Natural killer cell treated with Interleukin-12 subunit alpha and Interleukin-12 subunit beta and Interleukin-15 and Interleukin-18, amount 100 ng/mL, for 72 hours (primary cell): ENCODE measurements around the gene OR52N1. TPM values are rescaled to one million over a fixed set of nuclear protein-coding genes. Genes with fewer than 3 reads are reported as not detected.

Source experiments
- ATAC-seq, 2 donors: fragments of 150-1000 bp; cut with Tn5 transposase in 1 of 2; sonication (Bioruptor Pico), chemical (Tn5 transposase) in 1 of 2; 2 replicates each; pipeline ENCODE4 v1.10.0; 2021
- DNase-seq: peaks from one replicate; pipeline ENCODE4 v3.0.0; 2022; ENCODE audit warnings: low spot score
- H3K27ac Mint-ChIP-seq, 2 donors: 1 replicate in 1 of 2; 2 replicates in 1 of 2; pipeline ENCODE4 v1.8.0; 2022; ENCODE audit warnings: mixed read lengths in 2 of 2, mild to moderate bottlenecking in 1 of 2, moderate library complexity in 1 of 2
- H3K27me3 Mint-ChIP-seq, 2 donors: 1 replicate in 1 of 2; 2 replicates in 1 of 2; pipeline ENCODE4 v1.8.0; 2022; ENCODE audit warnings: mixed read lengths in 2 of 2
- H3K36me3 Mint-ChIP-seq: one replicate; pipeline ENCODE4 v1.8.0; 2022; ENCODE audit warnings: mixed read lengths
- H3K4me1 Mint-ChIP-seq, 2 donors: 1 replicate in 1 of 2; 2 replicates in 1 of 2; pipeline ENCODE4 v1.8.0; 2022; ENCODE audit warnings: low read depth in 2 of 2, mixed read lengths in 2 of 2, mild to moderate bottlenecking in 1 of 2
- H3K4me3 Mint-ChIP-seq: one replicate; pipeline ENCODE4 v1.8.0; 2022; ENCODE audit warnings: mixed read lengths
- H3K9me3 Mint-ChIP-seq: 2 replicates; pipeline ENCODE4 v1.8.0; 2022; ENCODE audit warnings: mixed read lengths
- total RNA-seq, 2 donors: library from RNA; stranded (reverse); gene quantifications; one replicate each; pipeline ENCODE4 v1.2.3, GENCODE V29; 2022

The OR52N1 gene
- not detected for total RNA-seq

GRCh38 chr11:5791165-5791564, at the start of gene OR52N1:
Gene OR52N1, minus strand, starts transcription at chr11:5791265. Its CDS starts 2,449 bp downstream, at chr11:5788816.
- DNase-seq = no peak
- no peak within 1 kb of the TSS for H3K27ac Mint-ChIP-seq
- H3K27me3 Mint-ChIP-seq = peaks cover 15 to 18% of the 10 kb centered on the region in 2 donors
- ATAC-seq = no peak
- no peak within 1 kb of the TSS for H3K4me3 Mint-ChIP-seq
- H3K9me3 Mint-ChIP-seq = no peaks in the 10 kb centered on the region
- no peaks in the 10 kb centered on the region for H3K36me3 Mint-ChIP-seq
- H3K4me1 Mint-ChIP-seq = peaks cover 0 to 6% of the 10 kb centered on the region in 2 donors

DNA sequence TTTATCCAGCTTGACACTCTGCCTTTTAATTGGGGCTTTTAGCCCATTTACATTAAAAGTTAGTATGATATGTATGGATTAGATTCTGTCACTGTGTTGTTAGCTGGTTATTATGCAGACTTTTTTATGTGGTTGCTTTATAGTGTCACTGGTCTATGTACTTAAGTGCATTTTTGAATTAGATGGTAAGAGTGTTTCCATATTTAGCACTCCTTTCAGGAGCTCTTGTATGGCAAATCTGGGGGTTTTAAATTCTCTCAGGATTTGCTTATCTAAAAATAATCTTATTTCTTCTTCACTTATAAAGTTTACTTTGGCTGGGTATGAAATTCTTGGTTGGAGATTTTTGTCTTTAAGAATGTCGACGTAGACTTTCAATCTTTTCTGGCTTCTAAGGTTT, 46.6 kb upstream of the OR52N1 start:
- H3K9me3 Mint-ChIP-seq = peaks cover 5% of the 10 kb centered on the region
- no peaks in the 10 kb centered on the region for H3K4me1 Mint-ChIP-seq
- H3K27me3 Mint-ChIP-seq = peaks cover 9 to 50% of the 10 kb centered on the region in 2 donors
- no peak overlapping the region for H3K27ac Mint-ChIP-seq
- ATAC-seq (no peak), DNase-seq (no peak)
- no peaks in the 10 kb centered on the region for H3K36me3 Mint-ChIP-seq
- H3K4me3 Mint-ChIP-seq = no peak overlapping the region

- no peak for ATAC-seq
- H3K4me1 Mint-ChIP-seq = no peaks in the 10 kb centered on the region
- peaks cover 4 to 46% of the 10 kb centered on the region in 2 donors for H3K27me3 Mint-ChIP-seq
- peaks cover 2% of the 10 kb centered on the region for H3K9me3 Mint-ChIP-seq
- H3K4me3 Mint-ChIP-seq = no peak overlapping the region
- no peak for DNase-seq
- H3K27ac Mint-ChIP-seq = no peak overlapping the region
- H3K36me3 Mint-ChIP-seq = no peaks in the 10 kb centered on the region
These were observed 42.4 kb upstream of the OR52N1 start for GRCh38 chr11:5833446-5833845.

- Mint-ChIP-seq H3K36me3 (no peaks in the 10 kb centered on the region), H3K27me3 (peaks cover 2 to 24% of the 10 kb centered on the region in 2 donors), H3K9me3 (no peaks in the 10 kb centered on the region), H3K4me3 (no peak overlapping the region), H3K27ac (no peak overlapping the region), H3K4me1 (no peaks in the 10 kb centered on the region)
- ATAC-seq (peak in 1 of 2 donors; percentile 20), DNase-seq (no peak)
These were observed 40.2 kb upstream of the OR52N1 start for GRCh38 chr11:5831196-5831829.

GRCh38 chr11:5818245-5818886, 27.3 kb upstream of the OR52N1 start:
- H3K4me3 Mint-ChIP-seq = peak overlapping the region; percentile 43
- no peaks in the 10 kb centered on the region for H3K36me3 Mint-ChIP-seq
- ATAC-seq (no peak), DNase-seq (no peak)
- no peaks in the 10 kb centered on the region for H3K9me3 Mint-ChIP-seq
- H3K4me1 Mint-ChIP-seq = peaks cover 6 to 7% of the 10 kb centered on the region in 2 donors
- H3K27me3 Mint-ChIP-seq = peaks cover 0 to 5% of the 10 kb centered on the region in 2 donors
- H3K27ac Mint-ChIP-seq = peak overlapping the region; percentile 12 to 69

DNA sequence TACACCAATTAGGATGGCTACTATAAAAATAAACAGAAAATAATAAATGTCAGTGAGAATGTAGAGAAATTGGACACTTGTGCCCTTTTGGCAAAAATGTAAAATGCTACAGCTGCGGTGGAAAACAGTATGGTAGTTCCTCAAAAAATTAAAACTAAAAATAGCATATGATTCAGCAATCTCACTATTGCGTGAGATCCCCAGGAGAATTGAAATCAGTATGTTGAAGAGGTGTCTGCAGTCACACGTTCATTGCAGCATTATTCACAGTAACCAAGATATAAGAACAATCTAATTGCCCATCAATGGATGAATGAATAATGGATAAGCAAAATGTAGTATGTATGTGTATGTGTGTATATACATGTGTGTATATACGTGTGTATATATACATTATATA, 24.5 kb upstream of the OR52N1 start:
- peaks cover 6 to 10% of the 10 kb centered on the region in 2 donors for H3K27me3 Mint-ChIP-seq
- DNase-seq = no peak
- H3K4me1 Mint-ChIP-seq = peaks cover 6 to 7% of the 10 kb centered on the region in 2 donors
- H3K4me3 Mint-ChIP-seq = no peak overlapping the region
- H3K27ac Mint-ChIP-seq = no peak overlapping the region
- H3K36me3 Mint-ChIP-seq = no peaks in the 10 kb centered on the region
- no peak for ATAC-seq
- no peaks in the 10 kb centered on the region for H3K9me3 Mint-ChIP-seq

DNA sequence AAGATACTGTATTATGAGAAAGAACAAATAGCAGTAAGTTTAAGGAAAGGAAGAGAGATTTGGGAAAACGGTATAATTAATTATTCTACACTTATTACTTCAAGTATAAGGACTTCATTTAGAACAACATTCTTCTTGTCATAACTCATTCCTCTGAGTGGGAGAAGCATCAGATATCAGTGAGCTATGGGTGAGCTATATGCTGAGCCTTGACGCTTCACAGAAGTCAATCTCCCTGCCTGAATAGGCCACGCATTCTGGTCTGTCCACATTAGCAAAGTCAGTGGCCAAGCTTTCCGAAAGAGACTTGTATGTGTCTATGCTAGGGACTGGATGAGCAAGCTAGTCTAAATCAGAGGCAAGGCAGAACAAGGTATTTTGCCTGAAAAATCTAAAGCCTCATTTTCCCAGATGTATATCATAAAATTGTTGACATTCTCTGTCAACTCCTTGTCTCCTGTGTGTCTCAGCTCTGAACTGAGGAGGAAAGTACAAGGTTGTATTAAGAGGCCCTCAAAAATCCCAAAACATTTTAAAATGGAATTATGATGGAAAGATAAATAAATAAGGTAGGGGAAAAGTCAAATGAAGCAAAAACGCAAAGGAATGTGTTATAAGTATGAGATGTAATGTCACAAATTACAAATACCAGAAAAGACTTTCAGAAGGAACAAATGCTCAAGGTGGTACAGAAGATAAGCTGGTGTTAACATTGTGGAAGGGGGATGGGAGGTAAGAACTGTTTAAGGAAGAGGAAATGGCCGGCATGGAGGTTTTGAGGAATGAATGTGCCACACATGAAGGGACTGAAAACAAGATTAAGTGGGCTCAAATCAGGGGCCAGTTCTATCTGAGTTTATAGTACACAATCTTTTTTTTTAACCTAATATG, 19.1 kb upstream of the OR52N1 start:
- ATAC-seq (no peak), DNase-seq (no peak)
- no peak overlapping the region for H3K4me3 Mint-ChIP-seq
- H3K9me3 Mint-ChIP-seq = no peaks in the 10 kb centered on the region
- H3K27ac Mint-ChIP-seq = no peak overlapping the region
- peaks cover 25 to 29% of the 10 kb centered on the region in 2 donors for H3K27me3 Mint-ChIP-seq
- peaks cover 12 to 13% of the 10 kb centered on the region in 2 donors for H3K4me1 Mint-ChIP-seq
- H3K36me3 Mint-ChIP-seq = no peaks in the 10 kb centered on the region

GRCh38 chr11:5809122-5809519, 18.1 kb upstream of the OR52N1 start:
- Mint-ChIP-seq H3K9me3 (no peaks in the 10 kb centered on the region), H3K4me3 (peak overlapping the region; percentile 87), H3K4me1 (peaks cover 12 to 13% of the 10 kb centered on the region in 2 donors), H3K36me3 (no peaks in the 10 kb centered on the region), H3K27ac (peak overlapping the region in 1 of 2 donors; percentile 50), H3K27me3 (peaks cover 30 to 34% of the 10 kb centered on the region in 2 donors)
- DNase-seq (no peak), ATAC-seq (peak in 1 of 2 donors; percentile 20)

DNA sequence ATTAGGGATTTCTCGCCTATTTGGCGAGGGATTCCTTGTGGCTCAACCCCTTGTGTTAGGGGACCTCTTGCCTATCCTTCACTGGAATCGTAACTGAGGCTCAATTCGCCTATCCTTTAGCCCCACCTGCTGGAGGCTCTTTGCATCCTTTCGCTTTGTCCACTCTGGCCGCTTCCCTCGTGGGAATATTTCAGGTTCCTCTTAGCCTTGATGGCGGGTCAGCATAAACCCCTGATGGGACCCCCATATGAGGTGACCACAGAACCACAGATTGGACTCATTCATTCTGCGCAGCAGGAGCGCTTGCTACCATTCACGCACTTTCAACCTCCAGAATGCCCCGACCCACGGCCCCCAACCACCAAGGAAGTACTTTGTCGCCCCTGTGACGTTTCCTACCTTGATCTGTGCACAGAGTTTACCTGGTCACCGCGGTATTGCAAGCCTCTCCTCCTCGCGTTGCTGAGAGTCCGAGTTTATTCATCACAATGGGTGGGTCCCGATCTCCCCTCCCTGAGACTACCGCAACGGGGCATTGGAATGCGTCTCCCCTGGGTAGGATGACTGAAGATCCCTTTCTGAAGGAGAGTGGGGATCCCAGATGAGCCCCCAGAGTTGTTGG, 17.5 kb upstream of the OR52N1 start, which contains the start of gene OR52N2:
Gene OR52N2 (plus strand): TSS at position 425 of the 622 bp plus-strand sequence. CDS start 11,412 bp downstream, outside the sequence.
- no peaks in the 10 kb centered on the region for H3K9me3 Mint-ChIP-seq
- H3K36me3 Mint-ChIP-seq = no peaks in the 10 kb centered on the region
- peak within 1 kb of the TSS in 1 of 2 donors; percentile 50 for H3K27ac Mint-ChIP-seq
- ATAC-seq (peak; percentile 83 to 87), DNase-seq (peak; percentile 68)
- peaks cover 12 to 13% of the 10 kb centered on the region in 2 donors for H3K4me1 Mint-ChIP-seq
- H3K4me3 Mint-ChIP-seq = peak within 1 kb of the TSS; percentile 87
- peaks cover 31 to 37% of the 10 kb centered on the region in 2 donors for H3K27me3 Mint-ChIP-seq

GRCh38 chr11:5807580-5807979, 16.5 kb upstream of the OR52N1 start:
- H3K36me3 Mint-ChIP-seq = peaks cover 7% of the 10 kb centered on the region

GRCh38 chr11:5803982-5804381, 12.9 kb upstream of the OR52N1 start:
- H3K9me3 Mint-ChIP-seq = no peaks in the 10 kb centered on the region
- no peak overlapping the region for H3K4me3 Mint-ChIP-seq
- H3K27me3 Mint-ChIP-seq = peaks cover 34 to 36% of the 10 kb centered on the region in 2 donors
- H3K27ac Mint-ChIP-seq = no peak overlapping the region
- no peak for ATAC-seq
- peaks cover 7 to 8% of the 10 kb centered on the region in 2 donors for H3K4me1 Mint-ChIP-seq
- peaks cover 7% of the 10 kb centered on the region for H3K36me3 Mint-ChIP-seq
- DNase-seq = no peak

More at GRCh38 chr11:5807580-5807979, 16.5 kb upstream of the OR52N1 start:
- H3K4me1 Mint-ChIP-seq = peaks cover 12 to 13% of the 10 kb centered on the region in 2 donors
- ATAC-seq (no peak), DNase-seq (no peak)
- no peak overlapping the region for H3K27ac Mint-ChIP-seq
- H3K4me3 Mint-ChIP-seq = no peak overlapping the region
- no peaks in the 10 kb centered on the region for H3K9me3 Mint-ChIP-seq
- H3K27me3 Mint-ChIP-seq = peaks cover 35 to 46% of the 10 kb centered on the region in 2 donors

DNA sequence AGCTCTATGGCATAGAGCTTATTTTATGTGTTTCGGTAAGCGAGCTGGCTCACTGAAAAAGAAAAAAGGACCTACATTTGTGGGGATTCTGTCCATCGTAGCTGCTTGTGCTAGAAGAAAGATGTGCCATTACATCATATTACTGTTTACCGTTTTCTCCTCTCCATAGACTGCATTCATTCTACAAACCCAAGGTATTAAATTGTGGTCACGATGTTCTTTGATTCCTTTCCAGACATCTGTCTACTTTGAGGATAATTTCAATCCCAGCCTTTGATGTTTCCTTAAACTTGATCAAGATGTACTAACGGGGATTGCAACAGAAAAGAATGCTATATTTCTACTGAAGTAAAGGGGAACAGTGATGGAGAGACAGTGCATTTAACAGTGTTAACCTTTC, 5.5 kb upstream of the OR52N1 start:
- no peak overlapping the region for H3K4me3 Mint-ChIP-seq

GRCh38 chr11:5783255-5783654, 7.8 kb downstream of the OR52N1 start, which contains the start of gene OR52N5:
Gene OR52N5, minus strand, starts transcription at chr11:5783355. Its CDS starts 4,721 bp downstream, at chr11:5778634.
- Mint-ChIP-seq H3K9me3 (no peaks in the 10 kb centered on the region), H3K4me3 (no peak within 1 kb of the TSS), H3K27ac (no peak within 1 kb of the TSS), H3K4me1 (peaks cover 0 to 5% of the 10 kb centered on the region in 2 donors), H3K27me3 (peaks cover 13 to 37% of the 10 kb centered on the region in 2 donors), H3K36me3 (no peaks in the 10 kb centered on the region)
- ATAC-seq (no peak), DNase-seq (no peak)

More for the DNA sequence above, 5.5 kb upstream of the OR52N1 start:
- Mint-ChIP-seq H3K9me3 (no peaks in the 10 kb centered on the region), H3K36me3 (no peaks in the 10 kb centered on the region), H3K27me3 (peaks cover 25 to 34% of the 10 kb centered on the region in 2 donors), H3K4me1 (no peaks in the 10 kb centered on the region), H3K27ac (no peak overlapping the region)
- ATAC-seq (no peak), DNase-seq (no peak)
